ENCODE results near the gene MBOAT1.

The MBOAT1 gene

GRCh38 chr6:20092071-20092566, 120.2 kb downstream of the MBOAT1 start:
- peak; percentile 33 for DNase-seq

- DNase-seq = no peak
Measured at GRCh38 chr6:20086992-20087391, 125.3 kb downstream of the MBOAT1 start.

GRCh38 chr6:20085817-20086216, 126.5 kb downstream of the MBOAT1 start:
- DNase-seq = no peak

GRCh38 chr6:20084411-20084810, 127.9 kb downstream of the MBOAT1 start:
- no peak for DNase-seq

- DNase-seq = no peak
Measured at GRCh38 chr6:20071998-20072397, 140.3 kb downstream of the MBOAT1 start.

GRCh38 chr6:20070047-20070446, 142.2 kb downstream of the MBOAT1 start:
- no peak for DNase-seq

GRCh38 chr6:20069021-20069522, 143.2 kb downstream of the MBOAT1 start:
- no peak for DNase-seq

- no peak for DNase-seq
Measured at GRCh38 chr6:20068421-20068988, 143.8 kb downstream of the MBOAT1 start.

- peak; percentile 7 for DNase-seq
Measured at GRCh38 chr6:20061952-20062351, 150.3 kb downstream of the MBOAT1 start.

GRCh38 chr6:20060252-20060651, 152.0 kb downstream of the MBOAT1 start:
- no peak for DNase-seq

GRCh38 chr6:20058912-20059311, 153.4 kb downstream of the MBOAT1 start:
- no peak for DNase-seq

- DNase-seq = no peak
Measured at GRCh38 chr6:20058121-20058905, 154.0 kb downstream of the MBOAT1 start.

- peak; percentile 10 for DNase-seq
Measured at GRCh38 chr6:20056350-20056992, 155.8 kb downstream of the MBOAT1 start.

GRCh38 chr6:20055916-20056315, 156.4 kb downstream of the MBOAT1 start:
- DNase-seq = no peak

All from activated CD4-positive, alpha-beta T cell treated with anti-CD3 and anti-CD28 coated beads, Interleukin-2, Interleukin-6, amounts not matched to agents 100 ng/mL and 50 ng/mL, durations not matched to agents 16 hours and 8 hours (primary cell).